Muscle of arm (tissue), 12 donors: ENCODE results near the gene ASIC4. TPM values are rescaled to one million over a fixed set of nuclear protein-coding genes. Genes with fewer than 3 reads are reported as not detected.

Source experiments
- DNase-seq: peaks from one replicate; pipeline ENCODE4 v3.0.0-alpha.2; 2013
- polyA plus RNA-seq, 12 donors: library from polyadenylated mRNA; unstranded; fragments of 120-200 nt; gene quantifications; one replicate each; pipeline ENCODE4 v1.2.1, GENCODE V29; 2013; ENCODE audit not compliant: insufficient read length in 12 of 12

Gene ASIC4
- polyA plus RNA-seq, 12 donors: 0.24 to 1.1 (median 0.48) TPM; not detected in 2

DNA sequence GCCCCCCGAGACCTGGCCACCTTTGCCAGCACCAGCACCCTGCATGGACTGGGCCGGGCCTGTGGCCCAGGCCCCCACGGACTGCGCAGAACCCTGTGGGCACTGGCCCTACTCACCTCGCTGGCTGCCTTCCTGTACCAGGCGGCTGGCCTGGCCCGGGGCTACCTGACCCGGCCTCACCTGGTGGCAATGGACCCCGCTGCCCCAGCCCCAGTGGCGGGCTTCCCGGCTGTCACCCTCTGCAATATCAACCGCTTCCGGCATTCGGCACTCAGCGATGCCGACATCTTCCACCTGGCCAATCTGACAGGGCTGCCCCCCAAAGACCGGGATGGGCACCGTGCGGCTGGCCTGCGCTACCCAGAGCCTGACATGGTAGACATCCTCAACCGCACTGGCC lies 554 bp downstream of the ASIC4 start:
- DNase-seq: no peak

- no peak for DNase-seq
Observed at GRCh38 chr2:219515874-219516629, 1.8 kb downstream of the ASIC4 start.

- DNase-seq: no peak
Observed at GRCh38 chr2:219516888-219517287, 2.6 kb downstream of the ASIC4 start.

GRCh38 chr2:219517954-219518778 lies 3.9 kb downstream of the ASIC4 start:
- DNase-seq: no peak

DNA sequence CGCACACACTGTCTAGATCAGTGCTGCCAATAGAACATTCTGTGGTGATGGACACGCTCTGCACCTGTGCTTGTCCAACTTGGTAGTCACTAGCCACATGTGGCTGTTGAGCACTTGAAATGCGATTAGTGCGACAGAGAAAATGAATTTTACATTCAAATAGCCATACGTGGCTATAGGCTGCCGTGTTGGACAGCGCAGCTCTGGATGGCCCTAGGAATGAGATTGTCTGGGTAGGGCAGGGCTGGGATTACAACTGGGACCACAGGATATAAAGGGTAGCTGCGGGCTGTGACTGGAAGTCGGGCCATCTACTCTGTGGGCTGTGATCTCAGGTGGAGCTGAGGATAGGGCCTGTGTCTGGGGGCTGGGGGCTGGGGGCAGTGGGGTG lies 5.2 kb downstream of the ASIC4 start:
- no peak for DNase-seq

GRCh38 chr2:219520079-219520478 lies 5.8 kb downstream of the ASIC4 start:
- DNase-seq: no peak

DNA sequence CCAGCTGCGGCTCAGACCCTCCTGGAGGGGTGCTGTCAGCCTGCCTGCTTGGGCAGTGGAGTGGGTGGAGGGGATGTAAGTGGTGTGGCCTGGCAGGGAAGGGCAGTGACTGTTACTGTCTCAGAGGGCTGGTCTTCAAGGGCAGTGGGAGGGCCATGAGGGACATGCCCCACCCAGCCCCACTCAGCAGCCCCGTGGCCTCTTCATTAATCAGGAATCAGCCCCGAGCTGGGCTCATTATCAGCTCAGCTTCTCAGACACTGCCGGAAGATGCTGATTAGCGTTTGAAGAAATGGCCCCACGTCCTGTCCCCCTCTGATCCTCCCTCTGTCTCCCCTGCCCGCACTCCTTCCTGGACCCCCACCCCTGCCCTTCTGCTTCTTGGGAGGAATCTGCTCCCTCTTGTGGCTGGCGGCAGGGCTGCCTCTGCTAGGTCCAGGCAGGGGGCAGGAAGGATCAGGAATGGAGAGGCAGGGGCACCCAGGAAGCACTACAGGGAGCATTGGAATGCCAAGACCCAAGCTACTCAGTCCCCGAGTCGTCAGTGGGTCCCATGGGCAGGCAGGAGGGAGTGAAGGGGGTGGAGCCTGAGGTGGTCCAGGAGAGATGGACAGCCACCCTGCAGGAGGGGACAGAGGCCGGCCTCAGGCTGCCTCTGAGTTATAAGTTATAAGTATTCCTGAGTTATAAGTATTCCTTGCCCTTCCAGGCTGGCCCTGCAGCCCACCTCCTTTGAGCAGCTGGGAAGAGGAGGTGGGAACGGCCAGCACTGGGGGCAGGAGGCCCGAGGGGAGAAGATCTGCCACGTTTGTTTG lies 7.0 kb downstream of the ASIC4 start:
- DNase-seq: no peak

DNA sequence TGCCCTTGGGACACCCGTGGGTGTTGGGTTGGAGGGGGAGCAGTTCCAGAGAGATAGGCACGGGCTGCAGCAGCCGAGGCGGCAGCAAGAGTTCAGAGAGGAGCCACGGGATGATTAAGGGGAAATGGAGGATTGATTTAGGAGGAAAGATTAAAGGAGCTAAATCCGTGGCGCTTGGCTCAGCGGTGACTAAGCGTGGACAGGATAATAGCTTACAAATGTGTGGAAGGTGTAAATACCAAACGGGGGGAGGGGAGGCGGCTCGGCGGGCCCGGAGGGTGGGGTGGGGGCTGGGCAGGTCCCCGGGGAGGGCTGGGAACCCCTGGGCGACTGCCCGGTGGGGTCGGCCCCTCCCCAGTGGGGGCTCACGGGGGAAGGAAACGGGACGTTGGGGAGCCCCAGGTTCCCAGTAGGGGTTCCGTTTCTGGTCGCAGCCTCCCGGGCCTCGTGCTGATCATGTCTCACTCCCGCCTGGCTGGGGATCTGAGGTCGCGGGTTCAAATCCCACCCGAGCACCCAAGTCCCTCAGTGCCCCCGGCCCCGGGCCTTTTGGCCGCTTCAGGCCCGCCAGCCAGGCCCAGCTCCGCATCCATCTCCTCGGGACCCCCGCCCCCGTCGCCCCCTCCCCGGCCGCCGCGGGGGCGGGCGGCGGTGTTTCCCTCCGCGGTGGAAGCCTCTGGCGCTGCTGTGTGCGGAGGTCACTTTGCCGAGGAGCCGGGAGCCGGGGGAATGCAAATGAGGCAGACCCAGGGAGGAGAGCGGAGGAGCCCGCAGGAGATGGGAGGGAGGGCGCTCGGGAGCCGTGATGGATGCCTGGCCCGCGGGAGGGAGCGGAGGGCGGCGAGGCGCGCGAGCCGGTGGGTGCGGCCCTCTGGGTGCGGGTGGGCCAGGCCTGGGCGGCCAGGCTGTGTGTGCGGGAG lies 8.1 kb downstream of the ASIC4 start:
- DNase-seq: no peak

DNA sequence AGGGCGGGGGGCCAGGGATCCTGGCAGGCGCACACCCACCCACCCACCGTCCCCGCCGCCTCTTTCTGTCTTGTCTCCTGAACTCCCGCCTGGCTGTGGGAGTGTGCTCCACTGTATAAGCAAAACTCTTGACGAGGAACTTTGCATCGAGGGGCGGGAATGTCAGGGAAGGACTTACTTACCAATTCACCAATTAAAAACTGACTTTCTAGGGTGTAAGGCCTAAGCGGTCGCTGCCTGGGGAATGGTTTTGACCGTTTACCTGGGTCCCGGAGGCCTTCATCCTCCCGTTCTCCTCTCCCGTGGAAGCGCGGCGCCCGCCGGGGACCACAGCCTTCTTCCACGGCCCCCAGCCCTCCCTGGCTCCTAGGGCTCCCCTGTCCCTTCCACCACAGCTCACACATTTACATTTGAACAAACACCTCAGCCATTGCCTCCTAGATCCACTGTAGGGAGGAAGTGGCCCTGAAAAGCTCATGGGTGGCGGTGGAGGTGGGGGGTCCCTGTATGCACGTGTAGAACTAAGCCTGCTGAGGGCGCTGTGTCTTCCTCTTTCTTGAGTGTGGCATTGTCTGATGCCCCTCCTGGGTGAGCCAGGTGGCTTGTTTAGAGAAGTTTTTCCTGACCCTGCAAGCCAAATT lies 8.9 kb downstream of the ASIC4 start:
- DNase-seq: no peak

- no peak for DNase-seq
Observed at GRCh38 chr2:219524817-219525216, 10.5 kb downstream of the ASIC4 start.

- no peak for DNase-seq
Observed at GRCh38 chr2:219525533-219526232, 11.4 kb downstream of the ASIC4 start.

- no peak for DNase-seq
Observed at GRCh38 chr2:219526320-219527075, 12.2 kb downstream of the ASIC4 start.

GRCh38 chr2:219527076-219527394 lies 12.8 kb downstream of the ASIC4 start:
- DNase-seq: no peak

DNA sequence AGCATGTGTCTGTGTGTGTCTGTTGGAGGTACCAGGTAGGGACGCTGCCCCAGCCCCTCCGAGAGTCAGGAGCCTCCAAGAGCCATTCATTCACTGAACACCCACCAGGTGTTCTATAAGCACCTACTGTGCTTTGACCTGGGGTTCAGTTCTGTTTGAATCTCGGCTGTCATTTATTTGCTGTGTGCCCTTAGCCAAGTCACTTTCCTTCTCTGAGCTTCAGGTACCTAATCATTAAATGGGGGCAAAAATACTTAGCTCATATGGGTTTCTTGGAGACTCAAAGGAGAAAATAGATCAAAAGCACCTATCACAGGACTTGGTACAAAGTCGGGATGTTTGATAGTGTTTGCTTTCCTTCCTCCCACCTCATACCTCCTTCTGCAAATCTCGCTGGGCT lies 13.2 kb downstream of the ASIC4 start:
- DNase-seq: no peak

DNA sequence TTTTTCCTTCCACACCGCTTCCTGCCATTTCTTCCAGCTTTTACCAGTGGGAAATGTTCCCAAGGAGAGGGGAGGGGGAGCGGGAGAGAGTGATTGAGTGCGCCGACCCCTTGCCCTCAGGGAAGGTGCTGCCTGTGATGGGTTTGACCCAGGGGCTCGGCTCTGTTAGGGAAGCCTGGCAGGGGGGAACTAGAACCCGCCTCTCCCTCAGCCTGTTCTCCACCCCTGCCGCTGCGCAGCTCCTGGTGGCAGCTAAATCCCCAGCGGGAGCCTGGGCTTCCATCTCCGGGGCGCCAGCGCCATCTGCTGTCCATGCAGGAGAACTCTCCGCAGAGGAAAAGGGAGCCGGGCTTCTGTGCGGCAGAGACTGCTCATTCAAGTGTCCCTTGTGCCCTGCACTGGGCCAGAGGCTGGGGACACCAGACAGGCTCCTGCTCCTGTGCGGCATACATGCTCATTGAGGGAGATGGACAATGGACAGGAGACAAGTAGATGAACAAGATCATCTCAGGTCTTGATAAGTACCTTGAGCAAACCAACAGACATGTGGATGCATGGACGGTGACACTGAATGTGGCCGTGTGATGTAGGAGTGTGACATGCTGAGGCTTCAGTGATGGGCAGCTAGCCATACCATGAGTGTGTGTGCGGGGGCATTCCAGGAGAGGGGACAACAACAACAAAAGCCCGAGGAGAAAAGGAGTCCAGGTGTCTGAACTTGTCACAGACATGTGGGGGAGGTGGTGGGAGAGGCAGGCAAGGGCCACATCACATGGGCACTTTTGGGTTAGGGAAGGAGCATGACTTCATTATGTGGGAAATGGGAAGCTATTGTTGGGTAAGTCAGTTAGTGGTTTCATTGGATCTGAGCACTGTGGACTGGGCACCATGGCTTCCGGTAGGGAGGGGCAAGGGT lies 16.0 kb downstream of the ASIC4 start:
- DNase-seq: peak; percentile 89

DNA sequence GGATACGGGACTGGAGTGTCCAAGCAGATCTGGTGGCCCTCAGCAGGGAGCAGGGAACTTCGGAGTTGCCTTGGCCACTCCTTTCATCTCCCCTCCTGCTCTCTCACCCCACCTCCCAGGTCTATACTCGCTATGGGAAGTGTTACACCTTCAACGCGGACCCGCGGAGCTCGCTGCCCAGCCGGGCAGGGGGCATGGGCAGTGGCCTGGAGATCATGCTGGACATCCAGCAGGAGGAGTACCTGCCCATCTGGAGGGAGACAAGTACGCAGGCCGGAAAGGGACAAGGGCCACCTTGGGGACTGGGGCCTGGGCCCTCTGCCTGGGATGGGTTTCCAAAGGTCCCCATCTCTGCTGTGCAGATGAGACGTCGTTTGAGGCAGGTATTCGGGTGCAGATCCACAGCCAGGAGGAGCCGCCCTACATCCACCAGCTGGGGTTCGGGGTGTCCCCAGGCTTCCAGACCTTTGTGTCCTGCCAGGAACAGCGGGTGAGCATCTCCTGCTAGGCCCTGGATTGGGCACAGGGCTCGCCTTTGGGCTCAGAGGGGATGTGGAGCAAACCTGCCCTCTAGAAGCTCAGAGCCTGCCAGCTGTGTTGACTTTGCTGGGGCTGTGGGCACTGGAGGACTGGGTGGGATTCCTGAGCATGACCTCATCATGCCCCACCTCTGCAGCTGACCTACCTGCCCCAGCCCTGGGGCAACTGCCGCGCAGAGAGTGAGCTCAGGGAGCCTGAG lies 17.5 kb downstream of the ASIC4 start:
- no peak for DNase-seq

- DNase-seq: no peak
Observed at GRCh38 chr2:219532378-219532649, 18.0 kb downstream of the ASIC4 start.
